Activated CD4-positive, alpha-beta T cell treated with anti-CD3 and anti-CD28 coated beads for 24 hours (primary cell): ENCODE data around the gene C1orf115.
"Not testable (repeated sequence)": the region's sequence is repeated elsewhere in the genome, so short reads cannot be mapped to it uniquely, and the experiment has no call there.

Experiments used
- DNase-seq, 2 donors: peaks; one replicate each; pipeline ENCODE4 v3.0.0-alpha.2; 2020; ENCODE audit warnings: low read depth in 2 of 2

Gene C1orf115

GRCh38 chr1:220694866-220695382 lies 4.8 kb downstream of the C1orf115 start:
- no peak for DNase-seq

- no peak for DNase-seq
Measured at GRCh38 chr1:220695426-220695825, 5.3 kb downstream of the C1orf115 start.

- no peak for DNase-seq
Measured at GRCh38 chr1:220696226-220696862, 6.2 kb downstream of the C1orf115 start.

- DNase-seq, result no peak
Measured at GRCh38 chr1:220696863-220697231, 6.7 kb downstream of the C1orf115 start.

- DNase-seq, result no peak
Measured at GRCh38 chr1:220697326-220697725, 7.2 kb downstream of the C1orf115 start.

GRCh38 chr1:220698607-220699016 lies 8.4 kb downstream of the C1orf115 start:
- DNase-seq, result no peak

GRCh38 chr1:220699044-220699443 lies 8.9 kb downstream of the C1orf115 start:
- no peak for DNase-seq

GRCh38 chr1:220700556-220701179 lies 10.5 kb downstream of the C1orf115 start:
- DNase-seq, result no peak

- DNase-seq, result no peak
Measured at GRCh38 chr1:220701974-220702373, 11.8 kb downstream of the C1orf115 start.

- no peak for DNase-seq
Measured at GRCh38 chr1:220702733-220703270, 12.6 kb downstream of the C1orf115 start.

- DNase-seq, result no peak
Measured at GRCh38 chr1:220703305-220703704, 13.1 kb downstream of the C1orf115 start.

- DNase-seq, result no peak
Measured at GRCh38 chr1:220705782-220706181, 15.6 kb downstream of the C1orf115 start.

GRCh38 chr1:220706480-220706879 lies 16.3 kb downstream of the C1orf115 start:
- no peak for DNase-seq

GRCh38 chr1:220707160-220707559 lies 17.0 kb downstream of the C1orf115 start:
- DNase-seq, result no peak

- DNase-seq, result no peak
Measured at GRCh38 chr1:220708244-220708643, 18.1 kb downstream of the C1orf115 start.

GRCh38 chr1:220708936-220709801 lies 19.0 kb downstream of the C1orf115 start:
- DNase-seq, result no peak

- no peak for DNase-seq
Measured at GRCh38 chr1:220710333-220710732, 20.2 kb downstream of the C1orf115 start.

GRCh38 chr1:220711056-220711809 lies 21.1 kb downstream of the C1orf115 start:
- no peak for DNase-seq

- not testable (repeated sequence) for DNase-seq
Measured at GRCh38 chr1:220715986-220716385, 25.8 kb downstream of the C1orf115 start.

- DNase-seq, result no peak
Measured at GRCh38 chr1:220717800-220718640, 27.9 kb downstream of the C1orf115 start.

- not testable (repeated sequence) for DNase-seq
Measured at GRCh38 chr1:220721266-220721665, 31.1 kb downstream of the C1orf115 start.
